BLaER1 (cell line): ENCODE results near the gene CHRNA7.

Experiments
- H3K27ac ChIP-seq: shearing (Covaris generic); formaldehyde crosslinking; 2 replicates; pipeline ENCODE4 v1.8.1; 2022
- H3K27me3 ChIP-seq: shearing (Covaris generic); formaldehyde crosslinking; 2 replicates; pipeline ENCODE4 v1.8.1; 2022
- H3K36me3 ChIP-seq: shearing (Covaris generic); formaldehyde crosslinking; 2 replicates; pipeline ENCODE4 v1.8.1; 2022
- H3K4me1 ChIP-seq: shearing (Covaris generic); formaldehyde crosslinking; 2 replicates; pipeline ENCODE4 v1.8.1; 2022
- H3K4me2 ChIP-seq: shearing (Covaris generic); formaldehyde crosslinking; 2 replicates; pipeline ENCODE4 v1.8.1; 2022
- H3K4me3 ChIP-seq: shearing (Covaris generic); formaldehyde crosslinking; 2 replicates; pipeline ENCODE4 v1.8.1; 2022
- H3K9ac ChIP-seq: shearing (Covaris generic); formaldehyde crosslinking; 2 replicates; pipeline ENCODE4 v1.8.1; 2022
- H3K9me3 ChIP-seq: shearing (Covaris generic); formaldehyde crosslinking; 2 replicates; pipeline ENCODE4 v1.8.1; 2022
- H4K20me1 ChIP-seq: shearing (Covaris generic); formaldehyde crosslinking; 2 replicates; pipeline ENCODE4 v1.8.1; 2022
- Cebpa-rat ChIP-seq: shearing (Covaris generic); IDR thresholded peaks from 2 replicates; pipeline ENCODE4 v1.8.1; 2022

CHRNA7 gene

GRCh38 chr15:32029409-32029861 is 880 bp upstream of the CHRNA7 start:
- H3K27ac ChIP-seq, result no peak overlapping the region; the same call in 1 of the 2 replicates
- no peaks in the 10 kb centered on the region; the same call in 1 of the 2 replicates for H3K27me3 ChIP-seq
- peak overlapping the region; percentile 80 for H3K9ac ChIP-seq
- no peaks in the 10 kb centered on the region for H4K20me1 ChIP-seq
- H3K9me3 ChIP-seq, result no peaks in the 10 kb centered on the region
- H3K4me3 ChIP-seq, result peak overlapping the region; percentile 82
- TF ChIP-seq Cebpa-rat, result no peak
- no peaks in the 10 kb centered on the region for H3K36me3 ChIP-seq
- H3K4me1 ChIP-seq, result peaks cover 17% of the 10 kb centered on the region
- H3K4me2 ChIP-seq, result peak overlapping the region; percentile 99

GRCh38 chr15:32030795-32031194 is 480 bp downstream of the CHRNA7 start:
- Histone ChIP-seq H3K4me1 (peaks cover 17% of the 10 kb centered on the region), H3K9me3 (no peaks in the 10 kb centered on the region), H3K36me3 (no peaks in the 10 kb centered on the region), H3K4me3 (peak overlapping the region; percentile 82), H3K4me2 (peak overlapping the region; percentile 92), H3K27me3 (no peaks in the 10 kb centered on the region; the same call in 1 of the 2 replicates), H3K9ac (peak overlapping the region; percentile 77), H4K20me1 (no peaks in the 10 kb centered on the region), H3K27ac (peak overlapping the region; percentile 50; the same call in 1 of the 2 replicates)
- no peak for TF ChIP-seq Cebpa-rat

- Histone ChIP-seq H3K9ac (no peak overlapping the region), H4K20me1 (no peaks in the 10 kb centered on the region), H3K9me3 (no peaks in the 10 kb centered on the region), H3K27ac (no peak overlapping the region), H3K4me1 (peaks cover 17% of the 10 kb centered on the region), H3K36me3 (no peaks in the 10 kb centered on the region), H3K4me3 (no peak overlapping the region), H3K27me3 (no peaks in the 10 kb centered on the region; the same call in 1 of the 2 replicates), H3K4me2 (no peak overlapping the region)
- TF ChIP-seq Cebpa-rat, result no peak
Measured at GRCh38 chr15:32033186-32033890, 3.0 kb downstream of the CHRNA7 start.

GRCh38 chr15:32034106-32034505 is 3.8 kb downstream of the CHRNA7 start:
- Histone ChIP-seq H3K27ac (no peak overlapping the region), H4K20me1 (no peaks in the 10 kb centered on the region), H3K4me2 (no peak overlapping the region), H3K9ac (no peak overlapping the region), H3K4me3 (no peak overlapping the region), H3K4me1 (peaks cover 11% of the 10 kb centered on the region), H3K9me3 (no peaks in the 10 kb centered on the region), H3K36me3 (no peaks in the 10 kb centered on the region), H3K27me3 (no peaks in the 10 kb centered on the region; the same call in 1 of the 2 replicates)
- no peak for TF ChIP-seq Cebpa-rat

- Histone ChIP-seq H3K27me3 (no peaks in the 10 kb centered on the region; the same call in 1 of the 2 replicates), H3K27ac (no peak overlapping the region), H3K36me3 (no peaks in the 10 kb centered on the region), H3K9me3 (no peaks in the 10 kb centered on the region), H4K20me1 (no peaks in the 10 kb centered on the region), H3K4me1 (peaks cover 8% of the 10 kb centered on the region), H3K4me3 (no peak overlapping the region), H3K9ac (no peak overlapping the region), H3K4me2 (no peak overlapping the region)
- no peak for TF ChIP-seq Cebpa-rat
Measured at GRCh38 chr15:32035285-32035684, 5.0 kb downstream of the CHRNA7 start.

- no peaks in the 10 kb centered on the region for H3K9me3 ChIP-seq
- H4K20me1 ChIP-seq, result no peaks in the 10 kb centered on the region
- no peak overlapping the region for H3K4me3 ChIP-seq
- no peaks in the 10 kb centered on the region for H3K27me3 ChIP-seq
- H3K9ac ChIP-seq, result no peak overlapping the region
- TF ChIP-seq Cebpa-rat, result no peak
- no peak overlapping the region for H3K27ac ChIP-seq
- H3K4me1 ChIP-seq, result peaks cover 2% of the 10 kb centered on the region
- no peak overlapping the region for H3K4me2 ChIP-seq
- no peaks in the 10 kb centered on the region for H3K36me3 ChIP-seq
Measured at GRCh38 chr15:32036971-32037370, 6.7 kb downstream of the CHRNA7 start.

- Histone ChIP-seq H3K27ac (no peak overlapping the region), H3K4me3 (no peak overlapping the region), H3K9ac (no peak overlapping the region), H3K9me3 (no peaks in the 10 kb centered on the region), H3K4me2 (no peak overlapping the region), H3K27me3 (no peaks in the 10 kb centered on the region), H4K20me1 (no peaks in the 10 kb centered on the region), H3K36me3 (no peaks in the 10 kb centered on the region), H3K4me1 (peaks cover 19% of the 10 kb centered on the region)
- no peak for TF ChIP-seq Cebpa-rat
Measured at GRCh38 chr15:32041294-32041693, 11.0 kb downstream of the CHRNA7 start.

- TF ChIP-seq Cebpa-rat, result no peak
- H3K9ac ChIP-seq, result no peak overlapping the region
- H3K27me3 ChIP-seq, result no peaks in the 10 kb centered on the region
- no peak overlapping the region for H3K4me3 ChIP-seq
- H3K27ac ChIP-seq, result no peak overlapping the region
- H3K4me2 ChIP-seq, result peak overlapping the region; percentile 38
- H3K36me3 ChIP-seq, result no peaks in the 10 kb centered on the region
- H3K4me1 ChIP-seq, result peaks cover 19% of the 10 kb centered on the region
- H4K20me1 ChIP-seq, result no peaks in the 10 kb centered on the region
- no peaks in the 10 kb centered on the region for H3K9me3 ChIP-seq
Measured at GRCh38 chr15:32042269-32042972, 12.1 kb downstream of the CHRNA7 start.

GRCh38 chr15:32053719-32054118 is 23.4 kb downstream of the CHRNA7 start:
- no peak overlapping the region for H3K4me2 ChIP-seq
- H3K9me3 ChIP-seq, result peaks cover 8% of the 10 kb centered on the region
- no peaks in the 10 kb centered on the region for H3K27me3 ChIP-seq
- H3K27ac ChIP-seq, result no peak overlapping the region
- H3K4me1 ChIP-seq, result peaks cover 6% of the 10 kb centered on the region; the same call in 1 of the 2 replicates
- TF ChIP-seq Cebpa-rat, result no peak
- no peak overlapping the region for H3K9ac ChIP-seq
- no peaks in the 10 kb centered on the region for H4K20me1 ChIP-seq
- H3K4me3 ChIP-seq, result no peak overlapping the region
- no peaks in the 10 kb centered on the region for H3K36me3 ChIP-seq

- H3K9me3 ChIP-seq, result no peaks in the 10 kb centered on the region
- no peak overlapping the region for H3K4me2 ChIP-seq
- no peak for TF ChIP-seq Cebpa-rat
- H3K9ac ChIP-seq, result no peak overlapping the region
- H3K4me1 ChIP-seq, result peaks cover 4% of the 10 kb centered on the region; the same call in 1 of the 2 replicates
- no peak overlapping the region for H3K4me3 ChIP-seq
- no peak overlapping the region for H3K27ac ChIP-seq
- no peaks in the 10 kb centered on the region for H3K27me3 ChIP-seq
- no peaks in the 10 kb centered on the region for H4K20me1 ChIP-seq
- H3K36me3 ChIP-seq, result no peaks in the 10 kb centered on the region
Measured at GRCh38 chr15:32057876-32058425, 27.6 kb downstream of the CHRNA7 start.
